K562 treated with DMSO at 1 percent for 4 hours (cell line): ENCODE data around the gene FOXP4. TPM values are rescaled to one million over a fixed set of nuclear protein-coding genes. Genes with fewer than 3 reads are reported as not detected.

ENCODE experiments used
- total RNA-seq: library from RNA; unstranded; fragments of 300-600 nt; gene quantifications from 2 replicates; pipeline ENCODE4 v1.2.3, GENCODE V29; 2022; ENCODE audit not compliant: insufficient read depth

FOXP4 gene, protein sequence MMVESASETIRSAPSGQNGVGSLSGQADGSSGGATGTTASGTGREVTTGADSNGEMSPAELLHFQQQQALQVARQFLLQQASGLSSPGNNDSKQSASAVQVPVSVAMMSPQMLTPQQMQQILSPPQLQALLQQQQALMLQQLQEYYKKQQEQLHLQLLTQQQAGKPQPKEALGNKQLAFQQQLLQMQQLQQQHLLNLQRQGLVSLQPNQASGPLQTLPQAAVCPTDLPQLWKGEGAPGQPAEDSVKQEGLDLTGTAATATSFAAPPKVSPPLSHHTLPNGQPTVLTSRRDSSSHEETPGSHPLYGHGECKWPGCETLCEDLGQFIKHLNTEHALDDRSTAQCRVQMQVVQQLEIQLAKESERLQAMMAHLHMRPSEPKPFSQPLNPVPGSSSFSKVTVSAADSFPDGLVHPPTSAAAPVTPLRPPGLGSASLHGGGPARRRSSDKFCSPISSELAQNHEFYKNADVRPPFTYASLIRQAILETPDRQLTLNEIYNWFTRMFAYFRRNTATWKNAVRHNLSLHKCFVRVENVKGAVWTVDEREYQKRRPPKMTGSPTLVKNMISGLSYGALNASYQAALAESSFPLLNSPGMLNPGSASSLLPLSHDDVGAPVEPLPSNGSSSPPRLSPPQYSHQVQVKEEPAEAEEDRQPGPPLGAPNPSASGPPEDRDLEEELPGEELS
- 31.3 and 41.6 TPM in 2 replicates for total RNA-seq

DNA sequence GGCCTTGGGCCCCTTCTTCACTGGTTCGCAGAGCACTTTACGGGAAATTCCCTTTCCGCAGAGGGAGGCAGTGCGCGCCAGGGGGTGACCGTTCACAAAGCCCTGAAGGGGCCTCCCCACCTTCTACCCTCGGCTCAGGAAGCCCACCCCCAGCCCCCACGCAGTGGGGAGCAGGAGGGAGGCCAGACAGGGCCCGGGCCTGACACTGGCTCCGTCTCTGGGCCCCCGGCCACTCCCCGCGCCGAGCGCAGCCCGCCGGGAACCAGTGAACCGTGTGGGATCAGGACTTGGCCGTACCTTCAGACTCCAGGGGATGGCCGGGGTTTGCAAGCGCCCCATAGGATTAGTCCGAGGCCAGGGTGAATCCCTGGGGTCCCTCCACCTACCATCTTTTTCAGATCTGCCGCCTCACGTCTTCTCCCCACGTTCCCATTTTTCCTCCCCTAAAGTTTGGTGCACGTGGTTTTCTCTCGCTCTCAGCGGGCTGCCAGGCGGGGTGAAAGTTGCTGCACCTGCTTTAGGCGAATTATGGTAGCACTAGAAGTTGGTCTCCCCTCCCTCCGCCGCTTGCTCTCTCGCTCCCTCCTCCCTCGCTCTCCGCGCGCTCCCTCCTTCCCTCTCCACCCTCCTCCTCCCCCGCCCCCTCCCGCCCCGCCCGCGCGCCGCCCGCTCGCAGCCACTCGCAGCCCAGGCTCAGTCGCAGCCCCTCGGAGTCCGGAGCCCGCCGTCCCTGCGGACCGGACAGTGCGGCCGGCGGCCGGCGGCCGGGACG lies at the start of gene FOXP4:
Gene FOXP4, plus strand, starts transcription at position 679 of the 772 bp plus-strand sequence. CDS start 19,380 bp downstream, outside the sequence.

DNA sequence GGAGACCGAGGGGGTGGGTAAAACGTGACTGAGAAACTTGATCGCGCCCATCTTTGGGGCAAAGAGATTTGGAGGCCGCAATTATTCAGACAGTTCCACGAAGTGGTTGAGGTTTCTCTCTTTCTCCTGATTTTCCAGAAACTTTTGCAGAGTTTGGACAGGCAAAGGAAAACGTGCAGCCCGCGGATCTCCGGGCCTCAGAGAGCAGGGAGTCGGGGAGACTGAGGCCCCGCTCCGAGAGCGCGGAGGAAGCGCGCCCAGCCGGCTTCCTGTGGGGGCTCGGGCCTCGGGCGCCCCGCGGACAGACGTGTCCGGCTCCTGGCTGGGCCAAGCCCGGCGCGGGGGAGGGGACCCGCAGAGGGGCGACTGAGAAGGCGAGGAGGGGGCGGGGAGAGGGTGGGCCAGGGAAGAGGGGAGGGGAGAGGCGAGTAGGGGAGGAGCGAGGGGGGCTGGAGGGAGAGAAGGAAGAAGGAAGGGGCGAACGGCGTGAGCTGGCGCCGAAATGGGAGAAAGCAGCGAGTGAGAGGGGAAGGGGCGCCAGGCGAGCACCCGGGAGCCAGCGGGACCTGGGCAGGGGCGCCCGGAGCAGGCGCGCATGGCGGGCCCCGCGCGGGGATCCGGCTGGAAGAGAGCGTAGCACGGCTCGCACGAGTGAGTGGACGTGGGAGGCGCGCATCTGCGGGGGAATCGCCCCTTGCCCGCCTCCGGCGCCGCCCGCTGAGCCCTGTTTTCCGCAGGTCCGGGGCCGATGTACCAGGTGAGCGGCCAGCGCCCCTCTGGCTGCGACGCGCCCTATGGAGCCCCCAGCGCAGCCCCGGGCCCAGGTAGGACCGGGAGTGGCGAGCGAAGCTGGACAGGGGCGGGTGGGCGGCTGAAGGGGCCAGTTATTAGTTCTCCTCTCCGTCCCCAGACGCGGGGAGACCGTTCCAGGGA lies 92.1 kb downstream of the FOXP4 start, which contains the start of gene MDFI:
Gene MDFI, plus strand, starts transcription at position 467 of the 933 bp plus-strand sequence. Its CDS starts 282 bp downstream, at position 749.

Other genes with a start within 250 kb of the FOXP4 start
- not detected in 2 replicates for gene NCR2, start 210.8 kb upstream of the FOXP4 start, total RNA-seq
- not detected in 2 replicates for gene MDFI, start 92.1 kb downstream of the FOXP4 start, total RNA-seq
- gene TFEB, start 189.2 kb downstream of the FOXP4 start, total RNA-seq, result 2.4 and 3.4 TPM in 2 replicates
- 1.0 and 1.1 TPM in 2 replicates for gene PGC, start 201.0 kb downstream of the FOXP4 start, total RNA-seq
- gene FRS3, start 233.5 kb downstream of the FOXP4 start, total RNA-seq, result 4.5 and 5.4 TPM in 2 replicates
- gene PRICKLE4, start 234.4 kb downstream of the FOXP4 start, total RNA-seq, result 1.2 TPM in 1 of 2 replicates, not detected in the other
- gene TOMM6, start 241.3 kb downstream of the FOXP4 start, total RNA-seq, result 449 and 456 TPM in 2 replicates